IMR-90 (cell line): ENCODE measurements around the gene GPLD1. TPM values are rescaled to one million over a fixed set of nuclear protein-coding genes. Genes with fewer than 3 reads are reported as not detected.

ENCODE experiments used
- ATAC-seq: fragments of 200-7000 bp; cut with Tn5 transposase; 2 replicates; pipeline ENCODE4 v1.9.1; 2020; ENCODE audit warnings: low read depth, mild to moderate bottlenecking, moderate library complexity
- BruUV-seq: library from RNA; stranded (reverse); fragments of 400-500 nt; replicated peaks from 2 replicates; lab custom pipeline; 2021; lab: Mats Ljungman, UMichigan
- CTCF ChIA-PET: fragments of 300-600 bp; formaldehyde crosslinking; extraction: SDS; loops from one replicate; lab custom pipeline; 2021; ENCODE audit warnings: antibody characterized with exemption; lab: Yijun Ruan, JAX
- POLR2A ChIA-PET: fragments of 300-600 bp; sonication (Branson Sonifier 250); formaldehyde crosslinking; loops from one replicate; lab custom pipeline; 2022; ENCODE audit warnings: antibody characterized with exemption; ENCODE audit not compliant: unreplicated experiment; lab: Charles Lee
- DNase-seq: peaks from one replicate; pipeline ENCODE4 v3.0.0; 2013
- H2AFZ ChIP-seq: replicated peaks from 2 replicates; pipeline ENCODE3; 2013; ENCODE audit warnings: low read length, mild to moderate bottlenecking; ENCODE audit not compliant: poor library complexity
- H2AK5ac ChIP-seq: 2 replicates; pipeline ENCODE4 v1.6.1; 2013; ENCODE audit warnings: low read depth, low read length, inconsistent platforms
- H2AK9ac ChIP-seq: replicated peaks from 2 replicates; pipeline ENCODE3; 2013; ENCODE audit warnings: mild to moderate bottlenecking, low read depth, low read length, moderate library complexity; ENCODE audit not compliant: poor library complexity
- H2BK120ac ChIP-seq: 2 replicates; pipeline ENCODE4 v1.6.1; 2013; ENCODE audit warnings: low read depth, low read length, inconsistent platforms
- H2BK15ac ChIP-seq: 3 replicates; pipeline ENCODE4 v1.6.1; 2013; ENCODE audit warnings: low read depth, low read length, inconsistent platforms
- H2BK20ac ChIP-seq: 2 replicates; pipeline ENCODE4 v1.6.1; 2013; ENCODE audit warnings: low read depth, mild to moderate bottlenecking, inconsistent platforms, low read length, moderate library complexity
- H2BK5ac ChIP-seq: 2 replicates; pipeline ENCODE4 v1.6.1; 2013; ENCODE audit warnings: mild to moderate bottlenecking, low read depth, low read length, inconsistent platforms; ENCODE audit not compliant: poor library complexity, severe bottlenecking
- H3K14ac ChIP-seq: replicated peaks from 2 replicates; pipeline ENCODE4 v1.6.1; 2013; ENCODE audit warnings: low read depth, low read length, inconsistent platforms
- H3K18ac ChIP-seq: 2 replicates; pipeline ENCODE4 v1.6.1; 2013; ENCODE audit warnings: low read depth, low read length, control low read depth
- H3K23ac ChIP-seq: 2 replicates; pipeline ENCODE4 v1.6.1; 2013; ENCODE audit warnings: low read depth, low read length, inconsistent platforms
- H3K27ac ChIP-seq: 2 replicates; pipeline ENCODE4 v1.5.1; 2013; ENCODE audit warnings: mild to moderate bottlenecking, control low read depth, low read length; ENCODE audit not compliant: insufficient read depth
- H3K27me3 ChIP-seq: 2 replicates; pipeline ENCODE4 v1.6.1; 2013; ENCODE audit warnings: low read length; ENCODE audit not compliant: control insufficient read depth, insufficient read depth
- H3K36me3 ChIP-seq: 2 replicates; pipeline ENCODE4 v1.6.1; 2013; ENCODE audit warnings: low read length, mixed read lengths; ENCODE audit not compliant: control insufficient read depth, insufficient read depth
- H3K4ac ChIP-seq: 2 replicates; pipeline ENCODE4 v1.6.1; 2013; ENCODE audit warnings: low read depth, low read length, inconsistent platforms
- H3K4me1 ChIP-seq: 2 replicates; pipeline ENCODE4 v1.6.1; 2013; ENCODE audit warnings: low read length, mixed read lengths; ENCODE audit not compliant: control insufficient read depth, insufficient read depth
- H3K4me2 ChIP-seq: 2 replicates; pipeline ENCODE4 v1.6.1; 2013; ENCODE audit warnings: low read depth, mild to moderate bottlenecking, control low read depth, low read length, moderate library complexity
- H3K4me3 ChIP-seq: 2 replicates; pipeline ENCODE4 v1.5.1; 2013; ENCODE audit warnings: low read depth, mild to moderate bottlenecking, control low read depth, low read length, moderate library complexity; ENCODE audit not compliant: insufficient read depth
- H3K56ac ChIP-seq: 2 replicates; pipeline ENCODE4 v1.6.1; 2013; ENCODE audit warnings: low read length, inconsistent platforms; ENCODE audit not compliant: insufficient read depth; ENCODE audit errors: extremely low read depth
- H3K79me1 ChIP-seq, 2 experiments: 2 replicates each; pipeline ENCODE4 v1.6.1; 2013; ENCODE audit warnings: low read length in 2 of 2, inconsistent platforms in 1 of 2, low read depth in 1 of 2
- H3K9ac ChIP-seq: 2 replicates; pipeline ENCODE4 v1.6.1; 2013; ENCODE audit warnings: low read depth, low read length, control low read depth
- H3K9me1 ChIP-seq: 2 replicates; pipeline ENCODE4 v1.6.1; 2013; ENCODE audit warnings: low read length, inconsistent platforms; ENCODE audit not compliant: insufficient read depth
- H3K9me3 ChIP-seq: 2 replicates; pipeline ENCODE4 v1.6.1; 2013; ENCODE audit warnings: low read length; ENCODE audit not compliant: control insufficient read depth, insufficient read depth
- H4K20me1 ChIP-seq: 2 replicates; pipeline ENCODE4 v1.6.1; 2013; ENCODE audit warnings: low read length, inconsistent platforms; ENCODE audit not compliant: insufficient read depth
- H4K5ac ChIP-seq: 2 replicates; pipeline ENCODE4 v1.6.1; 2013; ENCODE audit warnings: mild to moderate bottlenecking, low read depth, low read length, control low read depth
- H4K8ac ChIP-seq, 2 experiments: 2 replicates each; pipeline ENCODE4 v1.6.1; 2013; ENCODE audit warnings: low read depth in 2 of 2, low read length in 2 of 2, control low read depth in 1 of 2, inconsistent platforms in 1 of 2
- H4K91ac ChIP-seq: 2 replicates; pipeline ENCODE4 v1.6.1; 2013; ENCODE audit warnings: low read depth, low read length, inconsistent platforms; ENCODE audit not compliant: insufficient read depth
- MAZ ChIP-seq: IDR thresholded peaks from 2 replicates; pipeline ENCODE4 v1.6.1; 2012; ENCODE audit warnings: low read depth, mild to moderate bottlenecking, low read length, improper control_type of control experiment, moderate library complexity, borderline replicate concordance
- WGBS, 2 experiments: methylation state at CpG; one replicate each; pipeline versions ENCODE4 v1.1.5 to v1.1.7; 2013; ENCODE audit warnings: missing lambda C conversion rate in 2 of 2; ENCODE audit not compliant: insufficient read length in 1 of 2; ENCODE audit errors: extremely low coverage in 2 of 2; 5-methylcytosine and 5-hydroxymethylcytosine counted together
- dilution Hi-C: fragments of 300-500 bp; cut with HindIII; formaldehyde crosslinking; loops from one replicate; pipeline ENCODE4 v1.14.3; 2018; ENCODE audit warnings: low sequenced_read_pairs; ENCODE audit not compliant: unreplicated experiment
- in situ Hi-C: fragments of 300-500 bp; cut with MboI; formaldehyde crosslinking; loops from 3 replicates; pipeline ENCODE4 v1.14.3; 2019; ENCODE audit warnings: low sequenced_read_pairs, inconsistent platforms, mixed read lengths
- intact Hi-C: fragments of 100-400 bp; cut with micrococcal nuclease; formaldehyde crosslinking; loops from 2 replicates; pipeline ENCODE4 v1.10.0; 2022
- polyA plus RNA-seq, 3 experiments: library from polyadenylated mRNA; depleted of rRNA; stranded (reverse); fragments of >200 nt; gene quantifications; 2 replicates each; pipeline ENCODE4 v1.2.3, GENCODE V29; 2012; ENCODE audit warnings: low replicate concordance in 1 of 3
- total RNA-seq: library from RNA; depleted of rRNA; stranded (reverse); fragments of >200 nt; gene quantifications from 2 replicates; pipeline ENCODE4 v1.2.3, GENCODE V29; 2012

The GPLD1 gene
- total and polyA plus RNA-seq, 2 of the 4 experiments (the other 2 are of a cell fraction): 0.05 to 0.18 TPM

DNA sequence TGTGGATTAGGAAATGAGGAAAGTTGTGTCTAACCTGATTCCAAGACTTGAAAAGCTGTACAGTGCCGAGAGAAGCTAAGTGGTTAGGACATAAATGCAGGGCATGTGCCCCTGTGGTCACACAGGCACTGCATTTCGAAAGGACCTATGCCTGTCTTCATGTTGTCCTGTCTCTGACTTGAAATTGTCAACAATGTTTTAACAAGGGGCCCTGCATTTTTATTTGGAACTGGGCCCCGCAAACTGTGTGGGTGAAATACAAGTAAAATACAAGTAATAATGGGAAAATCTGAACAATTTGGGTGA, 47.8 kb downstream of the GPLD1 start:
- Histone ChIP-seq H3K27me3 (no peaks in the 10 kb centered on the region; the same call in 1 of the 2 replicates), H3K36me3 (no peaks in the 10 kb centered on the region), H3K9me3 (no peaks in the 10 kb centered on the region), H2AFZ (no peak overlapping the region), H2BK120ac (no peak overlapping the region), H4K8ac (no peak overlapping the region), H3K9ac (no peak overlapping the region), H3K4ac (no peak overlapping the region), H3K14ac (no peak overlapping the region), H2AK9ac (no peak overlapping the region), H3K9me1 (peaks cover 3% of the 10 kb centered on the region; the same call in 1 of the 2 replicates), H2BK20ac (no peak overlapping the region), H2AK5ac (no peak overlapping the region), H2BK5ac (no peak overlapping the region), H2BK15ac (no peak overlapping the region), H3K27ac (no peak overlapping the region), H3K4me1 (no peaks in the 10 kb centered on the region), H3K4me3 (no peak overlapping the region), H3K18ac (no peak overlapping the region), H4K5ac (no peak overlapping the region), H4K20me1 (no peaks in the 10 kb centered on the region), H3K56ac (no peak overlapping the region), H3K23ac (no peak overlapping the region), H3K4me2 (no peak overlapping the region), H3K79me1 (no peaks in the 10 kb centered on the region), H4K91ac (no peak overlapping the region)
- intact Hi-C loops (no loop called here), dilution Hi-C loops (no loop called here), in situ Hi-C loops (no loop called here)
- no peak for TF ChIP-seq MAZ
- ATAC-seq: no peak
- DNase-seq: no peak
- ChIA-PET CTCF (no interaction called here), POLR2A (no interaction called here)
- no TSS peak for BruUV-seq
- WGBS, 2 experiments: no CpG with 5 or more reads among the region's 3 CpGs
